Endothelial cell of umbilical vein (primary cell): ENCODE data around the gene SLC8A2. TPM values are rescaled to one million over a fixed set of nuclear protein-coding genes. Genes with fewer than 3 reads are reported as not detected.

Experiments
- BruUV-seq: library from RNA; stranded (reverse); fragments of 400-500 nt; replicated peaks from 2 replicates; lab custom pipeline; 2021; lab: Mats Ljungman, UMichigan
- CTCF ChIA-PET: fragments of 300-600, 350-600 bp; sonication (Branson Sonifier 250); formaldehyde crosslinking; loops from one replicate; lab custom pipeline; 2021; ENCODE audit warnings: antibody characterized with exemption, inconsistent platforms; lab: Charles Lee
- POLR2A ChIA-PET: fragments of 300-600, 350-600 bp; sonication (Branson Sonifier 250); formaldehyde crosslinking; loops from one replicate; lab custom pipeline; 2021; ENCODE audit warnings: antibody characterized with exemption, inconsistent platforms; lab: Charles Lee
- DNase-seq: peaks from one replicate; pipeline ENCODE4 v3.0.0-alpha.2; 2011; ENCODE audit warnings: low read depth, low spot score
- FAIRE-seq: peaks from 2 replicates; lab custom pipeline; 2011; peaks lifted over from hg19 to GRCh38; lab: Jason Lieb, UNC
- H2AFZ ChIP-seq: 2 replicates; pipeline ENCODE4 v1.6.0; 2012; ENCODE audit warnings: low read depth, low read length, control low read depth, inconsistent platforms
- H3K27ac ChIP-seq: 2 replicates; pipeline ENCODE4 v1.5.1; 2011; ENCODE audit warnings: low read depth, mild to moderate bottlenecking, control low read depth, low read length, moderate library complexity; ENCODE audit not compliant: insufficient read depth
- H3K27me3 ChIP-seq, 2 experiments: 2 replicates each; pipeline versions ENCODE4 v1.6.0 to v1.6.1; 2011; ENCODE audit warnings: low read length in 2 of 2, mixed read lengths in 1 of 2; ENCODE audit not compliant: control insufficient read depth in 2 of 2, insufficient read depth in 2 of 2
- H3K36me3 ChIP-seq, 2 experiments: 2 replicates in 1 of 2; 3 replicates in 1 of 2; pipeline ENCODE4 v1.5.1; 2011; ENCODE audit warnings: low read length in 2 of 2, mild to moderate bottlenecking in 1 of 2, moderate library complexity in 1 of 2; ENCODE audit not compliant: control insufficient read depth in 2 of 2, insufficient read depth in 2 of 2; ENCODE audit errors: extremely low read depth in 1 of 2
- H3K4me1 ChIP-seq: 3 replicates; pipeline ENCODE4 v1.5.1; 2011; ENCODE audit warnings: mild to moderate bottlenecking, low read length; ENCODE audit not compliant: control insufficient read depth, insufficient read depth; ENCODE audit errors: extremely low read depth
- H3K4me2 ChIP-seq: 2 replicates; pipeline ENCODE4 v1.6.1; 2011; ENCODE audit warnings: low read length, control low read depth, mixed read lengths; ENCODE audit not compliant: insufficient read depth
- H3K4me3 ChIP-seq, 3 experiments: fragments of 200-600 bp in 1 of 3; sonication (generic), shearing (Covaris generic) in 1 of 3; replicated peaks in 1 of 3; 2 replicates each; pipeline ENCODE4 v1.5.1; 2011 to 2016; ENCODE audit warnings: control low read depth in 3 of 3, low read length in 3 of 3, mild to moderate bottlenecking in 2 of 3, inconsistent platforms in 1 of 3, low read depth in 1 of 3, moderate library complexity in 1 of 3; ENCODE audit not compliant: insufficient read depth in 1 of 3
- H3K79me2 ChIP-seq: 2 replicates; pipeline ENCODE4 v1.6.0; 2012; ENCODE audit warnings: low read length, inconsistent platforms; ENCODE audit not compliant: control insufficient read depth, insufficient read depth
- H3K9ac ChIP-seq: replicated peaks from 2 replicates; pipeline ENCODE3; 2011; ENCODE audit warnings: low read length, control low read depth; ENCODE audit not compliant: insufficient read depth; ENCODE audit errors: extremely low read depth
- H3K9me1 ChIP-seq: replicated peaks from 3 replicates; pipeline ENCODE4 v1.6.0; 2011; ENCODE audit warnings: mild to moderate bottlenecking, low read length; ENCODE audit not compliant: control insufficient read depth, insufficient read depth; ENCODE audit errors: extremely low read depth
- H3K9me3 ChIP-seq: replicated peaks from 2 replicates; pipeline ENCODE4 v1.5.1; 2012; ENCODE audit warnings: low read length, inconsistent platforms; ENCODE audit not compliant: control insufficient read depth, insufficient read depth
- H4K20me1 ChIP-seq: replicated peaks from 2 replicates; pipeline ENCODE3; 2011; ENCODE audit warnings: mild to moderate bottlenecking, low read length; ENCODE audit not compliant: control insufficient read depth, insufficient read depth; ENCODE audit errors: extremely low read depth
- EZH2 ChIP-seq: IDR thresholded peaks from 2 replicates; pipeline ENCODE4 v1.6.1; 2012; ENCODE audit warnings: borderline replicate concordance, low read depth, mild to moderate bottlenecking, moderate library complexity, low read length, inconsistent platforms; ENCODE audit not compliant: severe bottlenecking
- FOS ChIP-seq: IDR thresholded peaks from 2 replicates; pipeline ENCODE4 v1.6.1; 2011; ENCODE audit warnings: mild to moderate bottlenecking, low read length, moderate library complexity, borderline replicate concordance; ENCODE audit not compliant: insufficient read depth
- GATA2 ChIP-seq: IDR thresholded peaks from 2 replicates; pipeline ENCODE4 v1.7.0; 2011; ENCODE audit warnings: low read depth, mild to moderate bottlenecking, moderate library complexity, mixed read lengths, low read length; ENCODE audit not compliant: insufficient read length, insufficient read depth
- JUN ChIP-seq: IDR thresholded peaks from 2 replicates; pipeline ENCODE4 v1.6.1; 2011; ENCODE audit warnings: borderline replicate concordance, low read depth; ENCODE audit not compliant: insufficient read length, insufficient read depth
- MAX ChIP-seq: IDR thresholded peaks from 2 replicates; pipeline ENCODE4 v1.6.1; 2011; ENCODE audit not compliant: insufficient read depth, insufficient read length
- MYC ChIP-seq: IDR thresholded peaks from one replicate; pipeline ENCODE4 v1.6.1; 2011; ENCODE audit warnings: mild to moderate bottlenecking, low read depth, low read length
- POLR2A ChIP-seq: IDR thresholded peaks from 2 replicates; pipeline ENCODE4 v1.6.1; 2012; ENCODE audit warnings: low read depth, mild to moderate bottlenecking, control low read depth, low read length
- dilution Hi-C: fragments of 300-500 bp; cut with MboI; formaldehyde crosslinking; loops from one replicate; pipeline ENCODE4 v1.15.0; 2019; ENCODE audit warnings: low sequenced_read_pairs; ENCODE audit not compliant: extremely low pct_ligation_motif_present
- intact Hi-C: fragments of 100-400 bp; cut with micrococcal nuclease; formaldehyde crosslinking; loops from one replicate; pipeline ENCODE4 v1.10.0; 2022
- polyA plus RNA-seq, 4 experiments: library from polyadenylated mRNA; depleted of rRNA in 3 of 4; stranded (reverse) in 3 of 4; unstranded in 1 of 4; fragments of >200 nt; gene quantifications; 2 replicates each; pipeline versions ENCODE4 v1.2.1 to v1.2.3, GENCODE V29; 2011 to 2012; ENCODE audit warnings: missing spikeins in 1 of 4
- total RNA-seq: library from RNA; stranded (reverse); gene quantifications from 2 replicates; pipeline ENCODE4 v1.2.3, GENCODE V29; 2021
- TF ChIP-seq, protein P1 (sequence below), 2 donors: IDR thresholded peaks; 1 replicate in 1 of 2; 2 replicates in 1 of 2; pipeline ENCODE4 v1.5.1; 2011; ENCODE audit warnings: low read length in 2 of 2, mild to moderate bottlenecking in 2 of 2, moderate library complexity in 2 of 2, control low read depth in 1 of 2, inconsistent platforms in 1 of 2, low read depth in 1 of 2; ENCODE audit not compliant: insufficient read depth in 1 of 2; ENCODE audit errors: extremely low read depth in 1 of 2

Gene SLC8A2
- total and polyA plus RNA-seq, 2 donors (not counting 3 experiments of a cell fraction or from before 2014, with no cell fraction given): not detected

GRCh38 chr19:47406711-47407416 is 64.8 kb downstream of the SLC8A2 start:
- CTCF ChIA-PET: no interaction called here

GRCh38 chr19:47405854-47406417 is 65.8 kb downstream of the SLC8A2 start:
- H4K20me1 ChIP-seq: no peaks in the 10 kb centered on the region
- CTCF ChIA-PET: no interaction called here
- dilution Hi-C loops (no loop called here), intact Hi-C loops (no loop called here)
- DNase-seq (no peak), FAIRE-seq (no peak)
- no peak overlapping the region for H3K4me3 ChIP-seq
- H2AFZ ChIP-seq: no peak overlapping the region
- no peak overlapping the region for H3K9ac ChIP-seq
- BruUV-seq: no TSS peak
- H3K36me3 ChIP-seq: no peaks in the 10 kb centered on the region
- POLR2A ChIA-PET: no interaction called here
- H3K4me1 ChIP-seq: no peaks in the 10 kb centered on the region
- no peaks in the 10 kb centered on the region for H3K79me2 ChIP-seq
- TF ChIP-seq MYC: no peak
- TF ChIP-seq, protein P1, sequence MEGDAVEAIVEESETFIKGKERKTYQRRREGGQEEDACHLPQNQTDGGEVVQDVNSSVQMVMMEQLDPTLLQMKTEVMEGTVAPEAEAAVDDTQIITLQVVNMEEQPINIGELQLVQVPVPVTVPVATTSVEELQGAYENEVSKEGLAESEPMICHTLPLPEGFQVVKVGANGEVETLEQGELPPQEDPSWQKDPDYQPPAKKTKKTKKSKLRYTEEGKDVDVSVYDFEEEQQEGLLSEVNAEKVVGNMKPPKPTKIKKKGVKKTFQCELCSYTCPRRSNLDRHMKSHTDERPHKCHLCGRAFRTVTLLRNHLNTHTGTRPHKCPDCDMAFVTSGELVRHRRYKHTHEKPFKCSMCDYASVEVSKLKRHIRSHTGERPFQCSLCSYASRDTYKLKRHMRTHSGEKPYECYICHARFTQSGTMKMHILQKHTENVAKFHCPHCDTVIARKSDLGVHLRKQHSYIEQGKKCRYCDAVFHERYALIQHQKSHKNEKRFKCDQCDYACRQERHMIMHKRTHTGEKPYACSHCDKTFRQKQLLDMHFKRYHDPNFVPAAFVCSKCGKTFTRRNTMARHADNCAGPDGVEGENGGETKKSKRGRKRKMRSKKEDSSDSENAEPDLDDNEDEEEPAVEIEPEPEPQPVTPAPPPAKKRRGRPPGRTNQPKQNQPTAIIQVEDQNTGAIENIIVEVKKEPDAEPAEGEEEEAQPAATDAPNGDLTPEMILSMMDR (IDR thresholded peaks at IDR 0.05; ENCODE audit: extremely low read depth in 1 of 2, insufficient read depth in 1 of 2, low read depth in 1 of 2, low read length in 2 of 2): no peak
- no peak for TF ChIP-seq GATA2
- no peak for TF ChIP-seq FOS
- TF ChIP-seq POLR2A: no peak
- no peak for TF ChIP-seq EZH2
- TF ChIP-seq MAX: no peak
- H3K27me3 ChIP-seq: peaks cover 0 to 6% of the 10 kb centered on the region in 2 experiments
- no peak overlapping the region for H3K4me2 ChIP-seq
- no peaks in the 10 kb centered on the region for H3K9me1 ChIP-seq
- H3K27ac ChIP-seq: no peak overlapping the region
- no peaks in the 10 kb centered on the region for H3K9me3 ChIP-seq

More at GRCh38 chr19:47406711-47407416, 64.8 kb downstream of the SLC8A2 start:
- Histone ChIP-seq H3K9me3 (no peaks in the 10 kb centered on the region), H3K4me1 (no peaks in the 10 kb centered on the region), H3K4me2 (no peak overlapping the region), H2AFZ (no peak overlapping the region), H3K27ac (no peak overlapping the region), H3K4me3 (no peak overlapping the region), H3K9ac (no peak overlapping the region), H3K27me3 (peaks cover 0 to 6% of the 10 kb centered on the region in 2 experiments), H3K36me3 (no peaks in the 10 kb centered on the region), H3K9me1 (no peaks in the 10 kb centered on the region), H4K20me1 (no peaks in the 10 kb centered on the region), H3K79me2 (no peaks in the 10 kb centered on the region)
- no peak for TF ChIP-seq JUN
- no peak for TF ChIP-seq FOS
- no peak for TF ChIP-seq EZH2
- TF ChIP-seq GATA2: no peak
- no peak for TF ChIP-seq MAX
- dilution Hi-C loops (no loop called here), intact Hi-C loops (no loop called here)
- BruUV-seq: no TSS peak
- POLR2A ChIA-PET: no interaction called here
- FAIRE-seq: no peak
- DNase-seq: no peak
